ENCODE results near the gene MSL3B.

The MSL3B gene

DNA sequence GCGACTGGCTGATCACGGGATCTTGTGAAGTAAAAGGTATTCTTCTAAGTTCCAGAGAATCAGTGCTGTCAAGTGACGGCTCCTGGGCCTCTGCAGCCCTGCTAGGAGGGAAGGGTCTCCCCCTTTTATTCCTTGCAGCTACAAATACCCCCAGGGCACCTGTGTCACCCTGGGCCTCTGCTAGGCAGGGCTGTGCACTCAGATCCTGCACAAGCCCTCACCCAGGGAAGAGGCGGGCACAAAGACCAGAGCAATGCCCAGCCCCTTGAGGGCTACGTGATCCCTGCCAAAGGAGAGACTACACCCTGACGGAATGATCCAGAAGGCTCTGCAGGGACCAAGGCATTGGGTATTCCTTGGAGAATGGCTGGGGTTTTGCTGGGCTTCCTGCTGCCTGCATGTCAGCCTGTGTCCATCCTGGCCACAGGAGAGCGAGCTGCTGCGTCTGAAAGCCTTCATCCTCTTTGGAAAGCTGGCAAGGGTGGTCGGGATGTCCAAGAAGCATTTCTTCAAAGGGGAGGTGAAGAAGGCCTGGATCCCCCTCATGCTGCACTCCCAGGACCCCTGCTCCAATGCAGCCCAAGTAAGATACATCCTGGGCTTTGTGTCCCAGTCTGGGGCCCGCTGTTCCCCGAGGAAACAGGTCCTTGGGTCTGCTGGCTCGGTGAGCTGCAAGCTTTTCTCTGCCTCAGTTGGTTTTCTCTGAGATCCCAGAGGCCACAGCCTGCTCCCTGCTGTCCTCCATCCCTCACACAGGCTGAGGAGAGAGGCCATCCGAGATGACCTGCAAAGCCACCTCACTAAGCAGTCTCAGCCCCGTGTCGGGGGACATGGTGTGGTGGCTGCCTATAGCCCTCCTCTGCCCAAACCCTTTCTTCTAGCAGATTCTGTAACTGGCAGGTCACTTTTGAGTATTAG lies 38.7 kb downstream of the MSL3B start:
- TF ChIP-seq, protein P1, sequence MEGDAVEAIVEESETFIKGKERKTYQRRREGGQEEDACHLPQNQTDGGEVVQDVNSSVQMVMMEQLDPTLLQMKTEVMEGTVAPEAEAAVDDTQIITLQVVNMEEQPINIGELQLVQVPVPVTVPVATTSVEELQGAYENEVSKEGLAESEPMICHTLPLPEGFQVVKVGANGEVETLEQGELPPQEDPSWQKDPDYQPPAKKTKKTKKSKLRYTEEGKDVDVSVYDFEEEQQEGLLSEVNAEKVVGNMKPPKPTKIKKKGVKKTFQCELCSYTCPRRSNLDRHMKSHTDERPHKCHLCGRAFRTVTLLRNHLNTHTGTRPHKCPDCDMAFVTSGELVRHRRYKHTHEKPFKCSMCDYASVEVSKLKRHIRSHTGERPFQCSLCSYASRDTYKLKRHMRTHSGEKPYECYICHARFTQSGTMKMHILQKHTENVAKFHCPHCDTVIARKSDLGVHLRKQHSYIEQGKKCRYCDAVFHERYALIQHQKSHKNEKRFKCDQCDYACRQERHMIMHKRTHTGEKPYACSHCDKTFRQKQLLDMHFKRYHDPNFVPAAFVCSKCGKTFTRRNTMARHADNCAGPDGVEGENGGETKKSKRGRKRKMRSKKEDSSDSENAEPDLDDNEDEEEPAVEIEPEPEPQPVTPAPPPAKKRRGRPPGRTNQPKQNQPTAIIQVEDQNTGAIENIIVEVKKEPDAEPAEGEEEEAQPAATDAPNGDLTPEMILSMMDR (conservative IDR thresholded peaks at IDR 0.05; ENCODE audit: low read length) = no peak
- DNase-seq (ENCODE audit: low read depth) = no peak
- H3K4me3 ChIP-seq (ENCODE audit: low read length) = no peak overlapping the region

DNA sequence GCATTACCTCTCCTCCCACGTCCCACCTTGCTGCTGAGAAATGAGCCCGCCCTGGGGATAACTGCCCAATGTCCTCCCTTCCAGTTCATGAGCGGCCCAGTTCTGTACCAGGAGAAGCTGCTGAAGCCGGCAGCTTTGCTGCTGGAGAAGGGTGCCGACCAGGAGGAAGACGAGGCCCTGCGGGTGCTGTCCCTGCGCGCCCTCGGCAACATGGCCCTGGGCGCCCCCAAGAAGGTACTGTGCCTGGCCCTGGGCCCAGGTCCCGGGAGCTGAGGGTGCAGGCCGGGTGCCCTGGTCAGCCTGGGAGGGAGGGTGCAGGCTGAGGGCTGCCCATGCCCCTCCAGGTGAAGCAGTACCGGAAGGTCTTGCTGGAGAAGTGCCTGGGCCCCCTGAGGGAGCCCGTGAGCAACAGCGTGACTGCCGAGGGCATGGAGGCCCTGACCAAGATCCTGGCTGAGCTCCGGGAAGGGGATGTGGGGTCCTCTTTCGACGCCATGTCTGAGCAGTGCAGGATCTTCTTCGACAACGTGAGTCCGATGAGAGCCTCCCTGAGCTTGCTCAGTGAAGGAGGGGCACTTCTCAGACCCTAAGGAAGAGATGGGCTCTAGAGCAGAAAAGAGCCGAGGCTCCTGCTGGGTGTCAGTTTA lies 39.5 kb downstream of the MSL3B start:
- no peak overlapping the region for H3K4me3 ChIP-seq (ENCODE audit: low read length)
- no peak for DNase-seq (ENCODE audit: low read depth)
- TF ChIP-seq, protein P1 (conservative IDR thresholded peaks at IDR 0.05; ENCODE audit: low read length) = no peak

DNA sequence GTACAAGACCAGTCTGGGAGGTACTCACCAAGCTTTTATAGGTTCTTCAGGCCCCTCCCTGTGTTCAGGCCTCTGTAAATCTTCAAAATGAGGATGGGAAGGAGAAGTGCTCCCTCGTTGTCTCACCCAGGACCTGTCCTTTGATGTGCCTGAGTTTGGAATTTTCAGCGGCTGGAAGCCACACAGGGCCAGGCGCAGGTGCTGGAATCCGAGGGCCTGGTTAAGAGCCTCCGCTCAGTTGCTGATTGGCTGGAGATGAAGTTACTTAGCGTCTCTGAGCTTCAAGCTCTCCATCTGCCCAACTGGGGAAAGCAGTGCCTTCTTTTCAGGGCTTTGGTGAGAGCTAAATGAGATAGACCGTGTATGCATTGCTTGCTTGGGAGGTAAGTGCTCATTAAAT lies 43.8 kb downstream of the MSL3B start:
- DNase-seq (ENCODE audit: low read depth) = no peak
- no peak overlapping the region for H3K4me3 ChIP-seq (ENCODE audit: low read length)
- TF ChIP-seq, protein P1 (conservative IDR thresholded peaks at IDR 0.05; ENCODE audit: low read length) = no peak

DNA sequence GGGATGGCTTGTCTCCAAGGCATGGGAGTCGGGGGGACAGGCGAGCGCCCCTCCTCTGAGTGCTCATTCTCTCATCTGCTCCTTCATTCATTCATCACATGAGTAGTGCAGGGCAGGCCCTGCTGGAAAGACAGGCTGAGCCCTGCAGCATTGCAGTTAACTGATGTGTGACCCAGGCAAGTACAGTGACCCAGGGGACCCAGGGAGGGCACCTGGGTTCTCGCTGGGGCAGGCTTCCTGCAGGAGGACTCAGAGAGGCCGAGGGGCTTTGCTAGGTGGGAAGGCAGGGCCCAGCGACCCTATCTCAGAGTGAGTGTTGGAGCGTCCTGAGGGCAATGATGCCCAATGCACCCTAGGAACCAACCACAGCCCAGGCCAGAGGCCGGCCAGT lies 44.5 kb downstream of the MSL3B start:
- no peak for DNase-seq (ENCODE audit: low read depth)
- TF ChIP-seq, protein P1 (conservative IDR thresholded peaks at IDR 0.05; ENCODE audit: low read length) = no peak

DNA sequence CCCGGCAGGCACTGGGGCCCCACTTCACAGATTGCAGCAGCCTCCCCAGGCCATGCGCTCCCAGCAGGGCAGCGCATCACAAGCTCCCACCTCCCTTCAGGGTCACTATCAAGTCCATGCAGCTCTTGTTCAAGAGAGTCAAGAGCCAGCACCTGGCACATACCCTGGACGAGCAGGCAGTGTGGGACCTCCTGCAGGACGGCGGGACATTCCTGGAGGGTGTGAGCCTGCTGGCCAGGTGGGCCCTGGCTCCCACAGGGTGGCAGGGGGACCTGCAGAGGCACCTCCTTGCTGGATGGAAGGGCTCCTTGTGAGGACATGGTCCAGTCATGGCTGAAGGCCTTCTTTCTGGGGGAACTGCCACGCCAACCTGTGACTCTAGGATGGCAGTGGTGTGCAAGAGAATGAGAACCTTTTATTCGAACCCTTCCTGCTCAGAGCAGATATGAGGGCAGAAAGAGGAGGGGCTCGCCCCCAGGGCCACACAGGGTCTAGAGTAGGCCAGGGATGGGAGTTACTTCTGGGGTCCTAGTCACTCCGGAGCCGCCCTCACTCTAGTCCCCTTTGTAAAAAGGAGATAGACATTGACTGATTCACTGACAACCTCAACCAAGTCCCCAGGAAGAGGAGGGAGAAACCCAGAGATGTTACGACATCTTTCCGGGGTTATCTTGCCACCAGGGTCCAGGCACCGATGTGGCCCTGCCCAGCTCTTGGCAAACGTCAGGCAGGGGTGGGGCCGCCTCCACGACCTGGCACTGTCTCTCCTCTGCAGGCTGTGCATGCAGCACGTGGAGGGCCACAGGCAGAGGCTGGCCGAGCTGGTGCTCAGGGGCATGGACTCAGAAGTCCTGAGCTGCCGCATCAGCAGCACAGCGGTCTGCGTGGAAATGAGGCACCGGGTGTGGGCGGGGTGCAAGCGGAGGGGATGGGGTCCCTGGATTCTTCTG lies 45.1 kb downstream of the MSL3B start:
- no peak for DNase-seq (ENCODE audit: low read depth)
- TF ChIP-seq, protein P1 (conservative IDR thresholded peaks at IDR 0.05; ENCODE audit: low read length) = no peak
- no peak overlapping the region for H3K4me3 ChIP-seq (ENCODE audit: low read length)

More for the DNA sequence above, 44.5 kb downstream of the MSL3B start:
- H3K4me3 ChIP-seq (ENCODE audit: low read length) = no peak overlapping the region

DNA sequence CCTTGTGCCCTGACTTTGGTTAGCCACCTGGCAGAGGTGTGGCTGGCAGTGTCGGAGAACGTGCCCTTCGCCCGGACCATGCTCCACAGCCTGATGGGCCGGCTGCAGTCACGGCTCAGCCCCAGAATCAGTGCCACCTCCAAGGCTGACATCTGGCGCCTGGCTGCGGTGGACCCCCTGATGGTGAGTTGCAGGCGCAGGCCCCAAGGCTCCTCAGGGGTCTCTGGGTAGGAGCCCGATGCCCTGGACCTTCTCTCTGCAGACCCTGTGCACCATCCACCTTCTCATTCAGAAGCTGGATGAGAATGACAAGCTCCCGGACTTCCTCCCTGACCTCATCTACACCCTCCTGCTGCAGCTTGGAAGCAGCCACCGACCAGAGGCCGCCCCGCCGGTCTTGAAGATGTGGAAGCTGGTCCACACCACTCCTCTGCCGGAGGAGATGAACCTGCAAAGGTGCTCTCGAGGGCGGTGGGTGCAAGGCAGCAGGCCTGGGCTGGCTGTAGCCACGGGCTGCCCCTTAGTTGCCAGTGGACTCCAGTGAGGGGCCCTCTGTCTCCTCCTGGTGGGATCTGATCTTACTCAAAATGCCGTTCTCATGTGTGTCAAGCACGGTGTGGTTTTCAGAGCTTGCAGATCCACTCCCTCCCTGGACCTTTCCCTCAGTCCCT lies 46.0 kb downstream of the MSL3B start:
- no peak for DNase-seq (ENCODE audit: low read depth)
- TF ChIP-seq, protein P1 (conservative IDR thresholded peaks at IDR 0.05; ENCODE audit: low read length) = no peak
- H3K4me3 ChIP-seq (ENCODE audit: low read length) = no peak overlapping the region
